Measurements from ENCODE around the gene YIPF1.
"Not testable (repeated sequence)": the region's sequence is repeated elsewhere in the genome, so short reads cannot be mapped to it uniquely, and the experiment has no call there.

YIPF1 gene

DNA sequence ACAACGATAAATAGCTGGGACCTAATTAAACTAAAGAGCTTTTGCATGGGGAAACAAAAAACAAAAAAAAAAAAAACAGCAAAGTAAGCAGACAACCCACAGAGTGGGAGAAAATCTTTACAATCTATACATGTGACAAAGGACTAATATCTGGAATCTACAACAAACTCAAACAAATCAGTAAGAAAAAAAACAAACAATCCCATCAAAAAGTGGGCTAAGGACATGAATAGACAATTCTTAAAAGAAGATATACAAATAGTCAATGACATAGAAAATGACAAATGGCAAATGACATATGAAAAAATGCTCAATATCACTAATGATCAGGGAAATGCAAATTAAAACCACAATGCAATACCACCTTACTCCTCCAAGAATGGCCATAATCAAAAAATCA lies 73.0 kb downstream of the YIPF1 start:
- not testable (repeated sequence) for H3K27me3 ChIP-seq (ENCODE audit: insufficient read depth, low read length); H3K4me3 ChIP-seq (ENCODE audit: low read depth, low read length); H3K4me1 ChIP-seq (ENCODE audit: control insufficient read depth, insufficient read depth, low read length, unreplicated experiment); H2AFZ ChIP-seq (ENCODE audit: low read length, unreplicated experiment); H3K27ac ChIP-seq (ENCODE audit: low read depth, low read length)
- Histone ChIP-seq H3K79me2 (ENCODE audit: control insufficient read depth, insufficient read depth, low read length, unreplicated experiment) (peaks cover 11% of the 10 kb centered on the region), H3K36me3 (ENCODE audit: insufficient read depth, low read length) (peaks cover 31% of the 10 kb centered on the region)

DNA sequence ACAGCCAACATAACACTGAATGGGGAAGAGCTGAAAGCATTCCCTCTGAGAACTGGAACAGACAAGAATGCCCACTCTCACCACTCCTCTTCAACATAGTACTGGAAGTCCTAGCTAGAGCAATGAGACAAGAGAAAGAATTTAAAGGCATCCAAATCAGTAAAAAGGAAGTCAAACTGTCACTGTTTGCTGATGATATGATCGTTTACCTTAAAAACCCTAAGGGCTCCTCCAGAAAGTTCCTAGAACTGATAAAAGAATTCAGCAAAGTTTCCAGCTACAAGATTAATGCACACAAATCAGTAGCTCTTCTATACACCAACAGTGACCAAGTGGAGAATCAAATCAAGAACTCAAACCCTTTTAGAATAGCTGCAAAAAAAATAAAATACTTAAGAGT lies 74.1 kb downstream of the YIPF1 start:
- not testable (repeated sequence) for H3K4me1 ChIP-seq (ENCODE audit: control insufficient read depth, insufficient read depth, low read length, unreplicated experiment); H3K27me3 ChIP-seq (ENCODE audit: insufficient read depth, low read length); H2AFZ ChIP-seq (ENCODE audit: low read length, unreplicated experiment); H3K4me3 ChIP-seq (ENCODE audit: low read depth, low read length); H3K27ac ChIP-seq (ENCODE audit: low read depth, low read length)
- H3K36me3 ChIP-seq (ENCODE audit: insufficient read depth, low read length): peaks cover 36% of the 10 kb centered on the region
- H3K79me2 ChIP-seq (ENCODE audit: control insufficient read depth, insufficient read depth, low read length, unreplicated experiment): peaks cover 15% of the 10 kb centered on the region

DNA sequence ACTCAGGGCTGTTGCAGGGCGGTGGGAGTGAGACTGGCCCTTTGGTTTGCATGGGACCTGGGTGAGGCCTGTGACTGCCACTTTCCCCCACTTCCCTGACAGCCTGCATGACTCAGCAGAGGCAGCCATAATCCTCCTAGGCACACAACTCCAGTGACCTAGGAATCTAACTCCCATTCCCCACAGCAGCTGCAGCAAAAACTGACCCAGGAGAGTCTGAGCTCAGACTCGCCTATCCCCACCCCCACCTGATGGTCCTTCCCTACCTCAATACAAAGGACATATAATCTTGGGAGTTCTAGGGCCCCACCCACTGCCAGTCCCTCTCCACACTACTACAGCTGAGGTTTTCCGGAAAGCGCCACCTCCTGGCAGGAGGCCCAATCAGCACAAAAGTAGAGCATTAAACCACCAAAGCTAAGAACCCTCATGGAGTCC lies 78.2 kb downstream of the YIPF1 start:
- Histone ChIP-seq H2AFZ (ENCODE audit: low read length, unreplicated experiment) (no peak overlapping the region), H3K36me3 (ENCODE audit: insufficient read depth, low read length) (peaks cover 31% of the 10 kb centered on the region), H3K4me3 (ENCODE audit: low read depth, low read length) (no peak overlapping the region), H3K4me1 (ENCODE audit: control insufficient read depth, insufficient read depth, low read length, unreplicated experiment) (peaks cover 12% of the 10 kb centered on the region), H3K27me3 (ENCODE audit: insufficient read depth, low read length) (no peaks in the 10 kb centered on the region), H3K27ac (ENCODE audit: low read depth, low read length) (no peak overlapping the region), H3K79me2 (ENCODE audit: control insufficient read depth, insufficient read depth, low read length, unreplicated experiment) (peaks cover 13% of the 10 kb centered on the region)

DNA sequence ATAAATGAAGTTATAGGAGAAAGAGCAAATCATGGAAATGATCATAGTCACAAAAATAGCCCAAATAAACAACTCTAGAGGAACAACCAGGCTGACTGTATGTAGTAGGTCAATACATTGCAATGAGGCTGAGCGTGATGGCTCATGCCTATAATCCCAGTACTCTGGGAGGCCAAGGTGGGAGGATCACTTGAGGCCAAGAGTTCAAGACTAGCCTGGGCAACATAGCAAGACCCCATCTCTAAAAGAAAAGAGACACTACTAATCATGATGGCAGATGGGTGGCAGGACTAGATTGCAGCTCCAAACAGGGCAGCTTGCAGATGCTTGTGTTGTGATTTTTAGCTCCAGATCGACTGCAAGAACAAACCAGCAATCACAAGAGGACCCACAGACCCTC lies 79.1 kb downstream of the YIPF1 start:
- no peak overlapping the region for H3K27ac ChIP-seq (ENCODE audit: low read depth, low read length)
- H3K4me1 ChIP-seq (ENCODE audit: control insufficient read depth, insufficient read depth, low read length, unreplicated experiment): peaks cover 12% of the 10 kb centered on the region
- H3K79me2 ChIP-seq (ENCODE audit: control insufficient read depth, insufficient read depth, low read length, unreplicated experiment): peaks cover 13% of the 10 kb centered on the region
- peaks cover 29% of the 10 kb centered on the region for H3K36me3 ChIP-seq (ENCODE audit: insufficient read depth, low read length)
- H3K27me3 ChIP-seq (ENCODE audit: insufficient read depth, low read length): no peaks in the 10 kb centered on the region
- H2AFZ ChIP-seq (ENCODE audit: low read length, unreplicated experiment): no peak overlapping the region
- H3K4me3 ChIP-seq (ENCODE audit: low read depth, low read length): no peak overlapping the region

DNA sequence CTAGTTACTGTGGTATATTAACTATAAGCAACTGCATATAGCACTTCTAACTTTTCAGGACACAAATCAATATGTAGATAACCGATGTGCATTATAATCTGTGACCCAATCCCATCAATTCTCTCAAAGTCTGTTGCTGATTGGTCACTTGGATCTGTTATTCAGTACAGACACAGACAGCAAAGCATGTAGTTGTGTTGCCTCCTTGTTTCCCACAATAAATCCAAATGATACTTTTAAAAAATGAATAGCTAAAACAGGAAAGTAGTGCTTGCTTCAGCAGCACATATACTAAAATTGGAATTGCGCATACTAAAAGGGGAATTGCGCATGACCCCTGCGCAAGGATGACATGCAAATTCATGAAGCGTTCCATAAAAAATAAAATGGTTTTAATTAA lies 79.6 kb downstream of the YIPF1 start:
- H3K36me3 ChIP-seq (ENCODE audit: insufficient read depth, low read length): peaks cover 25% of the 10 kb centered on the region
- no peak overlapping the region for H3K4me3 ChIP-seq (ENCODE audit: low read depth, low read length)
- H3K27me3 ChIP-seq (ENCODE audit: insufficient read depth, low read length): no peaks in the 10 kb centered on the region
- no peak overlapping the region for H2AFZ ChIP-seq (ENCODE audit: low read length, unreplicated experiment)
- peaks cover 12% of the 10 kb centered on the region for H3K79me2 ChIP-seq (ENCODE audit: control insufficient read depth, insufficient read depth, low read length, unreplicated experiment)
- H3K4me1 ChIP-seq (ENCODE audit: control insufficient read depth, insufficient read depth, low read length, unreplicated experiment): peaks cover 12% of the 10 kb centered on the region
- no peak overlapping the region for H3K27ac ChIP-seq (ENCODE audit: low read depth, low read length)

DNA sequence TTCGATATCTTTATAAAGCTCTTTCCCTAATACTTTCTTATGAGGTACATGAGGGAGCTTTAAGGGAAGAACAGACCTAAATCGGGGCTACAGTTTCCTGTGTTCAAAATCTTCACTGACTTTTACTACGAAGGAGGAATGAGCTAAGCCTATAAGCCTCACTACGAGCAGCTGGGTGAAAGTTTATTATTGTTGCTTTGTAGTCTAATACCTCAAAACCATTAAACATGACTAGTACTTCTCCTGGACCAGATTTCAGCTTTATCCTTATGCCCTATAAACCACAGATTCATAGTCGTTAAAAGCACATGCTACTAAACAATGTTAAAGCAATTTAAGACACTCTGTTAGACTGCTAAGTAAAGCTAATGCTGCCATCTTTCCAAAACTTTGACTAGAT lies 81.7 kb downstream of the YIPF1 start:
- Histone ChIP-seq H3K4me1 (ENCODE audit: control insufficient read depth, insufficient read depth, low read length, unreplicated experiment) (peaks cover 12% of the 10 kb centered on the region), H3K36me3 (ENCODE audit: insufficient read depth, low read length) (peaks cover 17% of the 10 kb centered on the region), H3K79me2 (ENCODE audit: control insufficient read depth, insufficient read depth, low read length, unreplicated experiment) (peaks cover 7% of the 10 kb centered on the region), H3K4me3 (ENCODE audit: low read depth, low read length) (no peak overlapping the region), H3K27ac (ENCODE audit: low read depth, low read length) (no peak overlapping the region), H3K27me3 (ENCODE audit: insufficient read depth, low read length) (no peaks in the 10 kb centered on the region), H2AFZ (ENCODE audit: low read length, unreplicated experiment) (no peak overlapping the region)

GRCh38 chr1:53804791-53805505 lies 84.6 kb downstream of the YIPF1 start:
- no peak overlapping the region for H2AFZ ChIP-seq (ENCODE audit: low read length, unreplicated experiment)
- H3K4me3 ChIP-seq (ENCODE audit: low read depth, low read length): no peak overlapping the region
- H3K27me3 ChIP-seq (ENCODE audit: insufficient read depth, low read length): no peaks in the 10 kb centered on the region
- 0 out of 2 replicates have a peak, but pooled peaks cover 10% of the 10 kb centered on the region for H3K36me3 ChIP-seq (ENCODE audit: insufficient read depth, low read length)
- peaks cover 8% of the 10 kb centered on the region for H3K4me1 ChIP-seq (ENCODE audit: control insufficient read depth, insufficient read depth, low read length, unreplicated experiment)
- H3K27ac ChIP-seq (ENCODE audit: low read depth, low read length): no peak overlapping the region
- H3K79me2 ChIP-seq (ENCODE audit: control insufficient read depth, insufficient read depth, low read length, unreplicated experiment): no peaks in the 10 kb centered on the region

DNA sequence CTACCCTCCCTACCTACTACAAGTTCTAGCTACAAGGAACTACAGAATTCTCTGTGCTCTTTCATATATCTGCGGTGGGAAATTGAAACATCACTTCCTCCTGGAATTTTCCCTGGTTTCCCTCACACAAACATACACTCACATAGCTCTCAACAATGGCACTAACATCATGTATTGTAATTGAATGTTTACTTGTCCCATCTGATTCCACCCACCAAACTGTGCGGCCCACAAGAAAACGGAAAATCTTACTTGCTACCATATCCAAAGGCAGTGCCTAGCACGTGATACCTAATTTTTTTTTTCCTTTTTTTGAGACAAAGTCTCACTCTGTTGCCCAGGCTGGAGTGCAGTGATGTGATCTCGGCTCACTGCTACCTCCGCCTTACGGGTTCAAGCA lies 85.4 kb downstream of the YIPF1 start:
- Histone ChIP-seq H3K27ac (ENCODE audit: low read depth, low read length) (no peak overlapping the region), H3K79me2 (ENCODE audit: control insufficient read depth, insufficient read depth, low read length, unreplicated experiment) (no peaks in the 10 kb centered on the region), H2AFZ (ENCODE audit: low read length, unreplicated experiment) (no peak overlapping the region), H3K4me1 (ENCODE audit: control insufficient read depth, insufficient read depth, low read length, unreplicated experiment) (peaks cover 8% of the 10 kb centered on the region), H3K4me3 (ENCODE audit: low read depth, low read length) (no peak overlapping the region), H3K27me3 (ENCODE audit: insufficient read depth, low read length) (no peaks in the 10 kb centered on the region), H3K36me3 (ENCODE audit: insufficient read depth, low read length) (0 out of 2 replicates have a peak, but pooled peaks cover 11% of the 10 kb centered on the region)

Measured in ACC112 (cell line).